ENCODE measurements around the gene RNF213.

RNF213 gene

DNA sequence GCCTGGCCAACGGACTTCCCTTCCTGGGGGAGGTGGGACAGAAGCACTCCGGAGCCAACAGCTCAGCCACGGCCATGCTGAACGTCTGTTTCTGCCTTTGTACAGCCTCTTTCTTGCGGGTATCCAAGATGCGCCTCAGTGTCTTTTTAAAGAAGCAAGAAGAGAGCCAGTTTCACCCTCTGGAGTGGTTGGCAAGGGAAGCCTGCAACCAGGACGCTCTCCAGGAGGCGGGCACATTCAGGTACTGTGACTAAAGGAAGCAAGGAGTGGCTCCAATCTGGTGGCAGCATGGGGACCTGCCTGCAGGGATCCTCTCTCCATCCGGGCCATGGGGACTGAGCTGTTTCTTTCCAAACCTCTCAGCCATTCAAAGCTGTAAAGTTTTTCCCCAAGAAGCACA, 93.7 kb downstream of the RNF213 start:
- no peaks in the 10 kb centered on the region for H3K36me3 ChIP-seq (ENCODE audit: low read length)

DNA sequence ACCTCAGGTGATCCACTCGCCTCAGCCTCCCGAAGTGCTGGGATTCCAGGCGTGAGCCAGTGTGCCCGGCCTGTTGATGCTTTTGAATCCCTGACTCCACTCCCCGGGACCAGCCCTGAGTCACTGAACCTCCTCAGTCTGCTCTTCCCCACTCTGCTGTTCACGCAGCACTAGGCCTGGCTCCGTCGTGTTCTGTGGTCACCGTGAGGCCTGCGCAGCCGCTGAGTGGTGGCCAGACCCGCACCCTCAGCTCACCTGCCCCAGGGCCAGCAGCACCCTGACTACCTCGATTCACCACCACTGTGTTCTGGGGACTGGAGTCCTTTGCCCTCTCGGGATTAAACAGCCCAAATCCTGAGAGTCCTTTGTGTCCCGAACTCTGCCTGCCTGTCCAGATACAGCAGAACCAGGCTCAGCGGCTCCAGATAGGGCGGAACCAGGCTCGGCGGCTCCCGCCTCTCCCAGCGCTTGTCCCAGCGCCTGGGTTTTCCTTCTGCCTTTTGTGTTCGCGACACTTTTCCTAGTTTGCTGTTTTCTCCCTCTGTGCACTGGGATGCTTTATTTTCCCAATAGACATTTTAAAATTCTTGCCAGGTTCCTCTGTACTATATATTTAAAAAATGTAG, 95.7 kb downstream of the RNF213 start:
- Histone ChIP-seq H4K20me1 (ENCODE audit: low read depth, low read length) (no peaks in the 10 kb centered on the region), H2AFZ (ENCODE audit: low read depth, low read length, severe bottlenecking) (no peak overlapping the region), H3K27ac (ENCODE audit: low read depth, low read length) (no peak overlapping the region), H3K9ac (ENCODE audit: low read length) (no peak overlapping the region), H3K27me3 (ENCODE audit: low read length) (no peaks in the 10 kb centered on the region), H3K4me2 (ENCODE audit: low read depth, low read length, poor library complexity, severe bottlenecking) (no peak overlapping the region), H3F3A (ENCODE audit: insufficient read depth) (no peaks in the 10 kb centered on the region), H3K4me3 (ENCODE audit: insufficient read depth, low read length, poor library complexity, severe bottlenecking) (no peak overlapping the region), H3K79me2 (ENCODE audit: insufficient read depth, low read length) (no peaks in the 10 kb centered on the region), H3K36me3 (ENCODE audit: low read length) (no peaks in the 10 kb centered on the region), H3K9me2 (replicated peaks; ENCODE audit: insufficient read depth, low read length) (no peaks in the 10 kb centered on the region), H3K9me3 (ENCODE audit: insufficient read depth, low read length) (no peaks in the 10 kb centered on the region; the same call in 1 of the 2 replicates)
- TF ChIP-seq, protein P1, sequence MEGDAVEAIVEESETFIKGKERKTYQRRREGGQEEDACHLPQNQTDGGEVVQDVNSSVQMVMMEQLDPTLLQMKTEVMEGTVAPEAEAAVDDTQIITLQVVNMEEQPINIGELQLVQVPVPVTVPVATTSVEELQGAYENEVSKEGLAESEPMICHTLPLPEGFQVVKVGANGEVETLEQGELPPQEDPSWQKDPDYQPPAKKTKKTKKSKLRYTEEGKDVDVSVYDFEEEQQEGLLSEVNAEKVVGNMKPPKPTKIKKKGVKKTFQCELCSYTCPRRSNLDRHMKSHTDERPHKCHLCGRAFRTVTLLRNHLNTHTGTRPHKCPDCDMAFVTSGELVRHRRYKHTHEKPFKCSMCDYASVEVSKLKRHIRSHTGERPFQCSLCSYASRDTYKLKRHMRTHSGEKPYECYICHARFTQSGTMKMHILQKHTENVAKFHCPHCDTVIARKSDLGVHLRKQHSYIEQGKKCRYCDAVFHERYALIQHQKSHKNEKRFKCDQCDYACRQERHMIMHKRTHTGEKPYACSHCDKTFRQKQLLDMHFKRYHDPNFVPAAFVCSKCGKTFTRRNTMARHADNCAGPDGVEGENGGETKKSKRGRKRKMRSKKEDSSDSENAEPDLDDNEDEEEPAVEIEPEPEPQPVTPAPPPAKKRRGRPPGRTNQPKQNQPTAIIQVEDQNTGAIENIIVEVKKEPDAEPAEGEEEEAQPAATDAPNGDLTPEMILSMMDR (IDR thresholded peaks at IDR 0.05; ENCODE audit: insufficient read depth, low read length, poor library complexity, severe bottlenecking): no peak
- TF ChIP-seq EZH2phosphoT487 (conservative IDR thresholded peaks at IDR 0.05; ENCODE audit: low read length): no peak

More for the DNA sequence above, 93.7 kb downstream of the RNF213 start:
- Histone ChIP-seq H3F3A (ENCODE audit: insufficient read depth) (no peaks in the 10 kb centered on the region), H2AFZ (ENCODE audit: low read depth, low read length, severe bottlenecking) (no peak overlapping the region), H3K4me2 (ENCODE audit: low read depth, low read length, poor library complexity, severe bottlenecking) (no peak overlapping the region), H3K9me2 (replicated peaks; ENCODE audit: insufficient read depth, low read length) (no peaks in the 10 kb centered on the region), H3K9ac (ENCODE audit: low read length) (no peak overlapping the region), H4K20me1 (ENCODE audit: low read depth, low read length) (no peaks in the 10 kb centered on the region), H3K27me3 (ENCODE audit: low read length) (no peaks in the 10 kb centered on the region), H3K9me3 (ENCODE audit: insufficient read depth, low read length) (no peaks in the 10 kb centered on the region), H3K27ac (ENCODE audit: low read depth, low read length) (no peak overlapping the region), H3K4me3 (ENCODE audit: insufficient read depth, low read length, poor library complexity, severe bottlenecking) (no peak overlapping the region), H3K79me2 (ENCODE audit: insufficient read depth, low read length) (no peaks in the 10 kb centered on the region)
- TF ChIP-seq, protein P1 (IDR thresholded peaks at IDR 0.05; ENCODE audit: insufficient read depth, low read length, poor library complexity, severe bottlenecking): no peak
- no peak for TF ChIP-seq EZH2phosphoT487 (conservative IDR thresholded peaks at IDR 0.05; ENCODE audit: low read length)

DNA sequence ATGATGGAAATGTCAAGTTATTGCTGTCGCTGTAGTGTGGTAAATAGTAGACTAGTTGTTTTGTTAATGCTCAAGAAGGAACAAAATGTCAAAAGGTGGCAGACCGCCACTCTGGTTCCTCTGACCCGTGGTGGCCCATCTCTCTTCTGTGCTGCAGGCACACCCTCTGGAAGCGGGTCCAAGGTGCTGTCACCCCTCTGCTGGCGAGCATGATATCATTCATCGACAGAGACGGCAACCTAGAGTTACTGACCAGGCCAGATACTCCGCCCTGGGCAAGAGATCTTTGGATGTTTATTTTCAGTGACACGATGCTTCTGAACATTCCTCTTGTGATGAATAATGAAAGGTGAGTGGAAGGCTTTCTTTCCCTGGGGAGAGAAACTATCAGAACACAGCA, 97.5 kb downstream of the RNF213 start:
- no peak overlapping the region for H3K4me2 ChIP-seq (ENCODE audit: low read depth, low read length, poor library complexity, severe bottlenecking)
- H3K4me3 ChIP-seq (ENCODE audit: insufficient read depth, low read length, poor library complexity, severe bottlenecking): no peak overlapping the region
- no peak for TF ChIP-seq EZH2phosphoT487 (conservative IDR thresholded peaks at IDR 0.05; ENCODE audit: low read length)
- TF ChIP-seq, protein P1 (IDR thresholded peaks at IDR 0.05; ENCODE audit: insufficient read depth, low read length, poor library complexity, severe bottlenecking): no peak
- H3K9ac ChIP-seq (ENCODE audit: low read length): no peak overlapping the region
- no peaks in the 10 kb centered on the region for H3K9me2 ChIP-seq (replicated peaks; ENCODE audit: insufficient read depth, low read length)
- H3K27ac ChIP-seq (ENCODE audit: low read depth, low read length): no peak overlapping the region
- no peaks in the 10 kb centered on the region for H3K36me3 ChIP-seq (ENCODE audit: low read length)
- no peaks in the 10 kb centered on the region; the same call in 1 of the 2 replicates for H3K9me3 ChIP-seq (ENCODE audit: insufficient read depth, low read length)
- no peak overlapping the region for H2AFZ ChIP-seq (ENCODE audit: low read depth, low read length, severe bottlenecking)
- H3K79me2 ChIP-seq (ENCODE audit: insufficient read depth, low read length): no peaks in the 10 kb centered on the region
- H3K27me3 ChIP-seq (ENCODE audit: low read length): no peaks in the 10 kb centered on the region
- H4K20me1 ChIP-seq (ENCODE audit: low read depth, low read length): no peaks in the 10 kb centered on the region
- H3F3A ChIP-seq (ENCODE audit: insufficient read depth): no peaks in the 10 kb centered on the region

Data from SU-DHL-6 (cell line).